Measurements from ENCODE around the gene PRKG1.

- TF ChIP-seq, protein P1, sequence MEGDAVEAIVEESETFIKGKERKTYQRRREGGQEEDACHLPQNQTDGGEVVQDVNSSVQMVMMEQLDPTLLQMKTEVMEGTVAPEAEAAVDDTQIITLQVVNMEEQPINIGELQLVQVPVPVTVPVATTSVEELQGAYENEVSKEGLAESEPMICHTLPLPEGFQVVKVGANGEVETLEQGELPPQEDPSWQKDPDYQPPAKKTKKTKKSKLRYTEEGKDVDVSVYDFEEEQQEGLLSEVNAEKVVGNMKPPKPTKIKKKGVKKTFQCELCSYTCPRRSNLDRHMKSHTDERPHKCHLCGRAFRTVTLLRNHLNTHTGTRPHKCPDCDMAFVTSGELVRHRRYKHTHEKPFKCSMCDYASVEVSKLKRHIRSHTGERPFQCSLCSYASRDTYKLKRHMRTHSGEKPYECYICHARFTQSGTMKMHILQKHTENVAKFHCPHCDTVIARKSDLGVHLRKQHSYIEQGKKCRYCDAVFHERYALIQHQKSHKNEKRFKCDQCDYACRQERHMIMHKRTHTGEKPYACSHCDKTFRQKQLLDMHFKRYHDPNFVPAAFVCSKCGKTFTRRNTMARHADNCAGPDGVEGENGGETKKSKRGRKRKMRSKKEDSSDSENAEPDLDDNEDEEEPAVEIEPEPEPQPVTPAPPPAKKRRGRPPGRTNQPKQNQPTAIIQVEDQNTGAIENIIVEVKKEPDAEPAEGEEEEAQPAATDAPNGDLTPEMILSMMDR (conservative IDR thresholded peaks at IDR 0.05 in 1 of 2, IDR thresholded peaks at IDR 0.05 in 1 of 2; ENCODE audit: low read depth in 1 of 2, low read length in 2 of 2) = no peak
- TF ChIP-seq EZH2 (IDR thresholded peaks at IDR 0.05; ENCODE audit: low read length, missing control alignments) = no peak
Observed at GRCh38 chr10:51072921-51073434, 1.3 kb upstream of the PRKG1 start.
